HEK293 (cell line): ENCODE results near the gene RIMS4.

Experiments used
- CTCF ChIA-PET: fragments of 350-600 bp; formaldehyde crosslinking; extraction: SDS; loops from one replicate; lab custom pipeline; 2021; ENCODE audit warnings: antibody characterized with exemption; lab: Yijun Ruan, JAX
- POLR2A ChIA-PET: fragments of 300-600 bp; formaldehyde crosslinking; extraction: SDS; loops from one replicate; lab custom pipeline; 2020; ENCODE audit warnings: antibody characterized with exemption, inconsistent platforms; lab: Yijun Ruan, JAX
- H3K27ac ChIP-seq: fragments of 200-500 bp; sonication (Bioruptor generic); 2 replicates; pipeline ENCODE4 v1.5.1; 2014; ENCODE audit warnings: low read depth, low read length, control low read depth, inconsistent platforms; ENCODE audit errors: extremely low read depth
- H3K36me3 ChIP-seq, 2 experiments: fragments of 200-500 bp in 1 of 2; sonication (Bioruptor generic) in 1 of 2; 1 replicate in 1 of 2; 2 replicates in 1 of 2; pipeline ENCODE4 v1.5.1; 2014 to 2017; ENCODE audit warnings: inconsistent platforms in 2 of 2, low read length in 2 of 2; ENCODE audit not compliant: control insufficient read depth in 2 of 2, insufficient read depth in 1 of 2
- H3K4me1 ChIP-seq: fragments of 200-500 bp; sonication (Bioruptor generic); 2 replicates; pipeline ENCODE4 v1.5.1; 2014; ENCODE audit warnings: mild to moderate bottlenecking, low read length, inconsistent platforms; ENCODE audit not compliant: control insufficient read depth, insufficient read depth
- H3K4me3 ChIP-seq: 2 replicates; pipeline ENCODE4 v1.5.1; 2011; ENCODE audit warnings: low read depth, mild to moderate bottlenecking, control low read depth, low read length, moderate library complexity
- H3K9me3 ChIP-seq: fragments of 200-500 bp; sonication (Bioruptor generic); 2 replicates; pipeline ENCODE4 v1.5.1; 2014; ENCODE audit warnings: low read depth, low read length, inconsistent platforms; ENCODE audit not compliant: control insufficient read depth, insufficient read depth
- EGR2 ChIP-seq: fragments of 450-650 bp; formaldehyde crosslinking; IDR thresholded peaks from 2 replicates; pipeline ENCODE4 v1.5.1; 2016; ENCODE audit warnings: low read depth, missing biosample characterization, missing genetic modification characterization
- KLF10 ChIP-seq: fragments of 450-650 bp; IDR thresholded peaks from 2 replicates; pipeline ENCODE4 v1.5.1; 2018; ENCODE audit warnings: missing biosample characterization, mild to moderate bottlenecking, missing genetic modification characterization
- KLF7 ChIP-seq: fragments of 450-650 bp; formaldehyde crosslinking; IDR thresholded peaks from 2 replicates; pipeline ENCODE4 v1.5.1; 2016; ENCODE audit warnings: missing biosample characterization, missing genetic modification characterization, borderline replicate concordance
- KLF9 ChIP-seq: fragments of 450-650 bp; formaldehyde crosslinking; IDR thresholded peaks from 2 replicates; pipeline ENCODE4 v1.5.1; 2016; ENCODE audit warnings: missing biosample characterization, missing genetic modification characterization, low read depth
- PRDM1 ChIP-seq: fragments of 450-650 bp; formaldehyde crosslinking; IDR thresholded peaks from 2 replicates; pipeline ENCODE4; 2016; ENCODE audit warnings: missing biosample characterization, missing genetic modification characterization
- TCF7L2 ChIP-seq: IDR thresholded peaks from 2 replicates; pipeline ENCODE4 v1.6.1; 2011; ENCODE audit warnings: low read depth, mild to moderate bottlenecking, inconsistent platforms, low read length, moderate library complexity, borderline replicate concordance
- YY2 ChIP-seq: fragments of 450-650 bp; formaldehyde crosslinking; IDR thresholded peaks from 2 replicates; pipeline ENCODE4 v1.5.1; 2016; ENCODE audit warnings: missing biosample characterization, missing genetic modification characterization
- ZFP3 ChIP-seq: fragments of 450-650 bp; formaldehyde crosslinking; IDR thresholded peaks from 2 replicates; pipeline ENCODE4 v1.5.1; 2016; ENCODE audit warnings: low read depth, missing biosample characterization, missing genetic modification characterization
- ZNF10 ChIP-seq: fragments of 450-650 bp; formaldehyde crosslinking; IDR thresholded peaks from 2 replicates; pipeline ENCODE4 v1.5.1; 2017; ENCODE audit warnings: missing biosample characterization, missing genetic modification characterization
- ZNF114 ChIP-seq: fragments of 450-650 bp; formaldehyde crosslinking; IDR thresholded peaks from 2 replicates; pipeline ENCODE4 v1.5.0; 2017; ENCODE audit warnings: missing biosample characterization, missing genetic modification characterization
- ZNF132 ChIP-seq: fragments of 450-650 bp; formaldehyde crosslinking; IDR thresholded peaks from 2 replicates; pipeline ENCODE4 v1.5.1; 2017; ENCODE audit warnings: missing biosample characterization, missing genetic modification characterization, borderline replicate concordance
- ZNF146 ChIP-seq: fragments of 450-650 bp; formaldehyde crosslinking; IDR thresholded peaks from 2 replicates; pipeline ENCODE4 v1.5.1; 2016; ENCODE audit warnings: missing biosample characterization, missing genetic modification characterization
- ZNF157 ChIP-seq: fragments of 450-650 bp; formaldehyde crosslinking; IDR thresholded peaks from 2 replicates; pipeline ENCODE4 v1.5.1; 2016; ENCODE audit warnings: missing biosample characterization, missing genetic modification characterization
- ZNF169 ChIP-seq: fragments of 450-650 bp; formaldehyde crosslinking; IDR thresholded peaks from 2 replicates; pipeline ENCODE4 v1.5.1; 2016; ENCODE audit warnings: missing biosample characterization, missing genetic modification characterization
- ZNF184 ChIP-seq: fragments of 450-650 bp; IDR thresholded peaks from 2 replicates; pipeline ENCODE4 v1.5.1; 2018; ENCODE audit warnings: missing biosample characterization, mild to moderate bottlenecking, missing genetic modification characterization
- ZNF23 ChIP-seq: fragments of 450-650 bp; formaldehyde crosslinking; IDR thresholded peaks from 2 replicates; pipeline ENCODE4 v1.5.1; 2016; ENCODE audit warnings: missing biosample characterization, missing genetic modification characterization, borderline replicate concordance
- ZNF24 ChIP-seq: fragments of 450-650 bp; formaldehyde crosslinking; IDR thresholded peaks from 2 replicates; pipeline ENCODE4 v1.5.1; 2016; ENCODE audit warnings: missing biosample characterization, missing genetic modification characterization
- ZNF292 ChIP-seq: fragments of 450-650 bp; formaldehyde crosslinking; IDR thresholded peaks from 2 replicates; pipeline ENCODE4 v1.5.1; 2016; ENCODE audit warnings: low read depth, missing biosample characterization, missing genetic modification characterization, borderline replicate concordance
- ZNF302 ChIP-seq: fragments of 450-650 bp; formaldehyde crosslinking; IDR thresholded peaks from 2 replicates; pipeline ENCODE4 v1.5.1; 2016; ENCODE audit warnings: missing biosample characterization, missing genetic modification characterization, low read depth
- ZNF391 ChIP-seq: fragments of 450-650 bp; formaldehyde crosslinking; IDR thresholded peaks from 2 replicates; pipeline ENCODE4 v1.5.1; 2016; ENCODE audit warnings: low read depth, missing biosample characterization, missing genetic modification characterization, borderline replicate concordance
- ZNF560 ChIP-seq: fragments of 450-650 bp; formaldehyde crosslinking; IDR thresholded peaks from 2 replicates; pipeline ENCODE4 v1.5.1; 2017; ENCODE audit warnings: missing biosample characterization, missing genetic modification characterization, borderline replicate concordance
- ZNF561 ChIP-seq: fragments of 450-650 bp; IDR thresholded peaks from 2 replicates; pipeline ENCODE4 v1.5.1; 2018; ENCODE audit warnings: missing biosample characterization, missing genetic modification characterization, borderline replicate concordance
- ZNF747 ChIP-seq: fragments of 450-650 bp; formaldehyde crosslinking; IDR thresholded peaks from 2 replicates; pipeline ENCODE4 v1.5.1; 2016; ENCODE audit warnings: missing biosample characterization, missing genetic modification characterization
- ZNF792 ChIP-seq: fragments of 450-650 bp; formaldehyde crosslinking; IDR thresholded peaks from 2 replicates; pipeline ENCODE4 v1.5.1; 2016; ENCODE audit warnings: missing biosample characterization, missing genetic modification characterization
- ZXDB ChIP-seq: fragments of 450-650 bp; formaldehyde crosslinking; IDR thresholded peaks from 2 replicates; pipeline ENCODE4 v1.5.1; 2016; ENCODE audit warnings: missing biosample characterization, missing genetic modification characterization
- TF ChIP-seq, protein P1 (sequence below): fragments of 450-650 bp; formaldehyde crosslinking; IDR thresholded peaks from 2 replicates; pipeline ENCODE4 v1.5.1; 2016; ENCODE audit warnings: missing biosample characterization, missing genetic modification characterization, low read depth
- TF ChIP-seq, protein P2 (sequence below): fragments of 450-650 bp; formaldehyde crosslinking; IDR thresholded peaks from 2 replicates; pipeline ENCODE4 v1.5.1; 2016; ENCODE audit warnings: missing biosample characterization, missing genetic modification characterization
- TF ChIP-seq, protein P3 (sequence below): fragments of 450-650 bp; formaldehyde crosslinking; IDR thresholded peaks from 2 replicates; pipeline ENCODE4 v1.5.1; 2016; ENCODE audit warnings: missing biosample characterization, missing genetic modification characterization
- TF ChIP-seq, protein P4 (sequence below): fragments of 450-650 bp; formaldehyde crosslinking; IDR thresholded peaks from 2 replicates; pipeline ENCODE4 v1.5.1; 2017; ENCODE audit warnings: missing biosample characterization, missing genetic modification characterization

Gene RIMS4

DNA sequence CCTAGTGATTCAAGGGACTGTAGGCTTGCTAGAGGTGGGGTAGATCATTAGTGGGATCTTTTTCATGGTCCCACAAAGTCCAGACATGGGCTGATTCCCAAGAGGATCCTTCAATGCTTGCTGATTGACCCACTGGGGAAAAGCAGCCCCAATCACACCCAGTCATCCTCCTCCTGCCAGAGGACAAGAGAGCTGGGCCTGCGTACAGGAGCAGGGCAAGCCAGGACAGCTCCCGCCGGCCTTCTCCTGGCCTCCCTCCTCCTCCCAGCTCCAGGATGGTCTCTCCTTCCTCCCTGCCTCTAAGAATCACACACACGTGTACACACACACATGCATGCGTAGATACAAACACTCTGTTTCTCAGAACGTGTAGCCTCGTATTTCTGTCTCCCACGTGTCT, 37.7 kb downstream of the RIMS4 start:
- no peak overlapping the region for H3K27ac ChIP-seq
- no peak overlapping the region for H3K4me3 ChIP-seq
- CTCF ChIA-PET: no interaction called here
- no peaks in the 10 kb centered on the region for H3K9me3 ChIP-seq
- H3K36me3 ChIP-seq: no peaks in the 10 kb centered on the region
- H3K4me1 ChIP-seq: no peaks in the 10 kb centered on the region
- TF ChIP-seq ZNF10 (no peak), ZNF561 (no peak), ZNF157 (no peak), ZNF24 (tag by site-specific recombination) (no peak), ZNF146 (tag by site-specific recombination) (no peak), KLF7 (tag by site-specific recombination) (no peak), ZNF23 (tag by site-specific recombination) (no peak), ZNF132 (no peak), ZFP3 (tag by site-specific recombination) (no peak)
- TF ChIP-seq, protein P1, sequence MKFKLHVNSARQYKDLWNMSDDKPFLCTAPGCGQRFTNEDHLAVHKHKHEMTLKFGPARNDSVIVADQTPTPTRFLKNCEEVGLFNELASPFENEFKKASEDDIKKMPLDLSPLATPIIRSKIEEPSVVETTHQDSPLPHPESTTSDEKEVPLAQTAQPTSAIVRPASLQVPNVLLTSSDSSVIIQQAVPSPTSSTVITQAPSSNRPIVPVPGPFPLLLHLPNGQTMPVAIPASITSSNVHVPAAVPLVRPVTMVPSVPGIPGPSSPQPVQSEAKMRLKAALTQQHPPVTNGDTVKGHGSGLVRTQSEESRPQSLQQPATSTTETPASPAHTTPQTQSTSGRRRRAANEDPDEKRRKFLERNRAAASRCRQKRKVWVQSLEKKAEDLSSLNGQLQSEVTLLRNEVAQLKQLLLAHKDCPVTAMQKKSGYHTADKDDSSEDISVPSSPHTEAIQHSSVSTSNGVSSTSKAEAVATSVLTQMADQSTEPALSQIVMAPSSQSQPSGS (tag by site-specific recombination): no peak
- POLR2A ChIA-PET: no interaction called here

DNA sequence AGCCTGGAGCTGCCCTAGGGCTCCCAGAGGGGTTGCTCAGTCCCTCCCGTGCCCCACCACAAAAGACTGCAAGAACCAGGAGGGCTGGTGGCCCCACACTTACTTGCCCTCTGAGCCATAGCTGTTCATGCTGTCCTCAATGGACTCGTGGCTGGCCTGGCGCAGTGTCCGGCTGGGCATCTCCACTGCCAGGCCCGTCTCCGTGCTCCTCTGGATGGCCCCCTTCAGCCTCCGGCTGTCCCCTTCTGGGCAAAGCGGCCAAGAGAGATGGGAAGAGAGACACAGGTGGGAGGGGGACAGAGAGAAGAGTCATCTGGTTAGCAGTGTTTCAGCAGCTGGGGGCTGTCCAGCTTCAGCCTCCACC, 39.2 kb downstream of the RIMS4 start:
- POLR2A ChIA-PET: no interaction called here
- TF ChIP-seq, protein P2, sequence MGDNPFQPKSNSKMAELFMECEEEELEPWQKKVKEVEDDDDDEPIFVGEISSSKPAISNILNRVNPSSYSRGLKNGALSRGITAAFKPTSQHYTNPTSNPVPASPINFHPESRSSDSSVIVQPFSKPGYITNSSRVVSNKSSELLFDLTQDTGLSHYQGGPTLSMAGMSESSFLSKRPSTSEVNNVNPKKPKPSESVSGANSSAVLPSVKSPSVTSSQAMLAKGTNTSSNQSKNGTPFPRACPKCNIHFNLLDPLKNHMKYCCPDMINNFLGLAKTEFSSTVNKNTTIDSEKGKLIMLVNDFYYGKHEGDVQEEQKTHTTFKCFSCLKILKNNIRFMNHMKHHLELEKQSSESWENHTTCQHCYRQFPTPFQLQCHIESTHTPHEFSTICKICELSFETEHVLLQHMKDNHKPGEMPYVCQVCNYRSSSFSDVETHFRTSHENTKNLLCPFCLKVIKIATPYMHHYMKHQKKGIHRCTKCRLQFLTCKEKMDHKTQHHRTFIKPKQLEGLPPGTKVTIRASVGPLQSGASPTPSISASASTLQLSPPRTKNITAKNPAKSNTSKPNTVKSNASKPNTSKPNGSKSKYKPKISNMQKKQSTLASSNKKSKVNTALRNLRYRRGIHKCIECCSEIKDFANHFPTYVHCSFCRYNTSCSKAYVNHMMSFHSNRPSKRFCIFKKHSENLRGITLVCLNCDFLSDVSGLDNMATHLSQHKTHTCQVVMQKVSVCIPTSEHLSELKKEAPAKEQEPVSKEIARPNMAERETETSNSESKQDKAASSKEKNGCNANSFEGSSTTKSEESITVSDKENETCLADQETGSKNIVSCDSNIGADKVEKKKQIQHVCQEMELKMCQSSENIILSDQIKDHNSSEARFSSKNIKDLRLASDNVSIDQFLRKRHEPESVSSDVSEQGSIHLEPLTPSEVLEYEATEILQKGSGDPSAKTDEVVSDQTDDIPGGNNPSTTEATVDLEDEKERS (tag by site-specific recombination): no peak
- TF ChIP-seq ZNF302 (tag by site-specific recombination): no peak
- no peak for TF ChIP-seq ZNF292 (tag by site-specific recombination)
- TF ChIP-seq ZXDB (tag by site-specific recombination): no peak
- no peak for TF ChIP-seq EGR2 (tag by site-specific recombination)
- TF ChIP-seq YY2: no peak
- TF ChIP-seq ZNF184 (tag by site-specific recombination): no peak
- TF ChIP-seq ZNF792 (tag by site-specific recombination): no peak
- no peak for TF ChIP-seq PRDM1 (tag by site-specific recombination)
- TF ChIP-seq, protein P3, sequence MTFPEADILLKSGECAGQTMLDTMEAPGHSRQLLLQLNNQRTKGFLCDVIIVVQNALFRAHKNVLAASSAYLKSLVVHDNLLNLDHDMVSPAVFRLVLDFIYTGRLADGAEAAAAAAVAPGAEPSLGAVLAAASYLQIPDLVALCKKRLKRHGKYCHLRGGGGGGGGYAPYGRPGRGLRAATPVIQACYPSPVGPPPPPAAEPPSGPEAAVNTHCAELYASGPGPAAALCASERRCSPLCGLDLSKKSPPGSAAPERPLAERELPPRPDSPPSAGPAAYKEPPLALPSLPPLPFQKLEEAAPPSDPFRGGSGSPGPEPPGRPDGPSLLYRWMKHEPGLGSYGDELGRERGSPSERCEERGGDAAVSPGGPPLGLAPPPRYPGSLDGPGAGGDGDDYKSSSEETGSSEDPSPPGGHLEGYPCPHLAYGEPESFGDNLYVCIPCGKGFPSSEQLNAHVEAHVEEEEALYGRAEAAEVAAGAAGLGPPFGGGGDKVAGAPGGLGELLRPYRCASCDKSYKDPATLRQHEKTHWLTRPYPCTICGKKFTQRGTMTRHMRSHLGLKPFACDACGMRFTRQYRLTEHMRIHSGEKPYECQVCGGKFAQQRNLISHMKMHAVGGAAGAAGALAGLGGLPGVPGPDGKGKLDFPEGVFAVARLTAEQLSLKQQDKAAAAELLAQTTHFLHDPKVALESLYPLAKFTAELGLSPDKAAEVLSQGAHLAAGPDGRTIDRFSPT (tag by site-specific recombination): no peak
- no peak for TF ChIP-seq TCF7L2
- TF ChIP-seq ZNF169 (tag by site-specific recombination): no peak
- TF ChIP-seq ZNF114 (tag by site-specific recombination): no peak
- TF ChIP-seq KLF10: no peak
- TF ChIP-seq ZNF560 (tag by site-specific recombination): no peak
- TF ChIP-seq, protein P4, sequence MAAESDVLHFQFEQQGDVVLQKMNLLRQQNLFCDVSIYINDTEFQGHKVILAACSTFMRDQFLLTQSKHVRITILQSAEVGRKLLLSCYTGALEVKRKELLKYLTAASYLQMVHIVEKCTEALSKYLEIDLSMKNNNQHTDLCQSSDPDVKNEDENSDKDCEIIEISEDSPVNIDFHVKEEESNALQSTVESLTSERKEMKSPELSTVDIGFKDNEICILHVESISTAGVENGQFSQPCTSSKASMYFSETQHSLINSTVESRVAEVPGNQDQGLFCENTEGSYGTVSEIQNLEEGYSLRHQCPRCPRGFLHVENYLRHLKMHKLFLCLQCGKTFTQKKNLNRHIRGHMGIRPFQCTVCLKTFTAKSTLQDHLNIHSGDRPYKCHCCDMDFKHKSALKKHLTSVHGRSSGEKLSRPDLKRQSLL (tag by site-specific recombination): no peak
- no peak for TF ChIP-seq ZNF747 (tag by site-specific recombination)
- no peak for TF ChIP-seq ZNF391 (tag by site-specific recombination)
- TF ChIP-seq KLF9: no peak
- H3K4me1 ChIP-seq: no peaks in the 10 kb centered on the region
- no peaks in the 10 kb centered on the region for H3K36me3 ChIP-seq
- H3K27ac ChIP-seq: no peak overlapping the region
- H3K9me3 ChIP-seq: no peaks in the 10 kb centered on the region
- CTCF ChIA-PET: interaction anchor here (1.4 kb wide), 1 partner anchor 24 kb away, joined by 4 read pairs; no protein-coding TSS in a partner anchor
- H3K4me3 ChIP-seq: no peak overlapping the region
